Pancreas (tissue), 10 donors: Measurements from ENCODE around the gene ZNF692. TPM values are rescaled to one million over a fixed set of nuclear protein-coding genes. Genes with fewer than 3 reads are reported as not detected.
"Not testable (repeated sequence)": the region's sequence is repeated elsewhere in the genome, so short reads cannot be mapped to it uniquely, and the experiment has no call there.

ENCODE experiments used
- ATAC-seq, 4 donors: fragments of 200-7000 bp; cut with Tn5 transposase; one replicate each; pipeline versions ENCODE4 v1.8.0 to v1.9.1; 2020; ENCODE audit warnings: mild to moderate bottlenecking in 4 of 4, moderate library complexity in 4 of 4
- DNase-seq, 6 donors: peaks; one replicate each; pipeline ENCODE4 v3.0.0-alpha.2; 2020
- FAIRE-seq: peaks from 2 replicates; lab custom pipeline; 2012; peaks lifted over from hg19 to GRCh38; lab: Jason Lieb, UNC
- H3K27ac ChIP-seq, 4 donors: fragments of 200-600 bp; sonication (generic); 1 replicate in 3 of 4; 2 replicates in 1 of 4; pipeline versions ENCODE4 v1.5.0 to v1.8.0; 2020
- H3K27me3 ChIP-seq, 4 donors: fragments of 200-600 bp; one replicate each; pipeline ENCODE4 v1.8.0; 2021
- H3K36me3 ChIP-seq, 3 donors: fragments of 200-600 bp; sonication (generic) in 1 of 3; one replicate each; pipeline versions ENCODE4 v1.5.0 to v1.8.0; 2020 to 2021
- H3K4me1 ChIP-seq, 3 donors: fragments of 200-600 bp; one replicate each; pipeline ENCODE4 v1.8.0; 2021
- H3K4me3 ChIP-seq, 4 donors: fragments of 200-600 bp; sonication (generic) in 2 of 4; one replicate each; pipeline versions ENCODE4 v1.5.0 to v1.8.0; 2020 to 2021
- H3K9me3 ChIP-seq, 4 donors: fragments of 200-600 bp; one replicate each; pipeline ENCODE4 v1.8.0; 2021
- WGBS, 2 donors: extraction: QIAGEN DNeasy Blood & Tissue Kit; methylation state at CpG; one replicate each; pipeline ENCODE4 v1.1.7; 2013; 5-methylcytosine and 5-hydroxymethylcytosine counted together
- intact Hi-C, 3 donors: fragments of 100-400 bp; cut with DNase I; formaldehyde crosslinking; loops; one replicate each; pipeline versions ENCODE4 v1.11.1 to v1.14.2; 2022
- microRNA-seq, 2 donors: library from miRNA; unstranded; fragments of <30 nt; microRNA quantifications; one replicate each; pipeline versions ENCODE4 to v1.1.0, GENCODE V29; 2019 to 2020
- polyA plus RNA-seq, 2 donors: library from polyadenylated mRNA; stranded (reverse); fragments of 200-250 nt; gene quantifications; one replicate each; pipeline ENCODE4 v1.2.3, GENCODE V29; 2013
- total RNA-seq, 6 donors: library from RNA; stranded (reverse); fragmentation: NEBNext Ultra II Directional in 4 of 6; extraction: Animal tissue kit (Norgen Biotek cat#: 25700) in 4 of 6; gene quantifications; one replicate each; pipeline versions ENCODE4 v1.2.1 to v1.2.4, GENCODE V29; 2021 to 2023
- TF ChIP-seq, protein P1 (sequence below), 4 donors: fragments of 200-600 bp; sonication (generic) in 3 of 4; IDR thresholded peaks; one replicate each; pipeline versions ENCODE4 v1.5.0 to v1.8.0; 2021; ENCODE audit warnings: antibody characterized with exemption in 4 of 4
- donor health status: healthy with polysubstance abuse.
- donor health status: DM: no; HTN: no; CAD: no; lungs with moderate emphysema.
- donor health status: DM: no; HTN: no; CAD: no.
- donor health status: control.
- donor health status: control.
- donor health status: Bipolar disorder and iron deficiency.
- donor health status: DM: yes; HTN: yes; CAD: no.
- donor health status: DM: no; HTN: no; CAD: no.
- donor health status: DM: no; HTN: no; CAD: no.
- donor health status: DM: yes; HTN: yes; CAD: no.

ZNF692 gene
- total and polyA plus RNA-seq, 8 donors = 11.9 to 233 (median 21.6) TPM

DNA sequence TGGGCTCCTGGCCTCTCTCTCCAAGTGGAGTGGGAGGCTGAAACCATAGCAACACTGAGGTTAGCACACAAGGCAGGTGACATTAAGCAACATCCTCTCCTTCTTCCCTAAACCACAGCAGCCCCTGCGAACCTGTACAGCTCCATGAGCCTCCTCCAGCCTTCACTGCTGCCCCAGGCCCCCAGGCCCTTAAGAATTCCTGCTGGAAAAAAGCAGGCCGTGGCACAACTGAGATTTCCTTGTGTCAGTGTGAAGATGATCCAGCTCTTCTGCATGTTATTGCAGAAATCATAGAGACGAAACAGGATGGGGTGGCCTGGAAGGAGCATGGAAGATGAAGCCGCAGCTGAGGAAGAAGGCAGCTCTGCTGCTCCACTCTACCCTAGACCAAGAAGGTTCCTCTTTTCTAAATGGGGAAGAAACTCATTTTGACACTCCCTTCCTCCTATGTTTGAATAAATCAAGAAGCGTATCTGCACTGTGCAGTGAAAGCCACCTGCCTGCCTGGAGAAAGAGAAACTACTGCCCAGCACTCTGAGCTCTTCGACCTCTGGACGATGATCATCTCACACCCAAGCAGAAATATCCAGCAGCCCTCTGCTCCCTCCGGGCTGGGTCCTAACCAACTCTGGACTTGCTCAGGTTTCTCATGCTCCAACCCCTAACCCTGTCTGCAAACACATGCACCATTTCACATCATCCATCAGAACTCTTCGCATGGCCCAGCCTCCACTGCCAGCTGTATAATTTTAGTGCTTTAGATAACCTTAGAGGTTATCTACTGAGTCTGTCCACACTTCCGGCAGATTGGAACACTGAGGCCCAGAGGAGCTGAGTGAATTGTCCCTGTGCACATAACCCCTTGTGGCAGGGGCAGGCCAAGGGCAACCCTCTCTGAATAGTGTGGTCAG lies 53.9 kb downstream of the ZNF692 start:
- no peak overlapping the region for H3K27ac ChIP-seq
- no peak overlapping the region for H3K4me3 ChIP-seq
- WGBS, 2 donors = 58 to 60% methylated on average over 10 of the region's 10 CpGs
- no peak for DNase-seq
- no peaks in the 10 kb centered on the region for H3K27me3 ChIP-seq
- ATAC-seq = peak in 3 of 4 donors; percentile 16 to 69 (median 45)
- FAIRE-seq = no peak
- no peaks in the 10 kb centered on the region for H3K4me1 ChIP-seq
- no peaks in the 10 kb centered on the region for H3K36me3 ChIP-seq
- H3K9me3 ChIP-seq = no peaks in the 10 kb centered on the region
- TF ChIP-seq, protein P1, sequence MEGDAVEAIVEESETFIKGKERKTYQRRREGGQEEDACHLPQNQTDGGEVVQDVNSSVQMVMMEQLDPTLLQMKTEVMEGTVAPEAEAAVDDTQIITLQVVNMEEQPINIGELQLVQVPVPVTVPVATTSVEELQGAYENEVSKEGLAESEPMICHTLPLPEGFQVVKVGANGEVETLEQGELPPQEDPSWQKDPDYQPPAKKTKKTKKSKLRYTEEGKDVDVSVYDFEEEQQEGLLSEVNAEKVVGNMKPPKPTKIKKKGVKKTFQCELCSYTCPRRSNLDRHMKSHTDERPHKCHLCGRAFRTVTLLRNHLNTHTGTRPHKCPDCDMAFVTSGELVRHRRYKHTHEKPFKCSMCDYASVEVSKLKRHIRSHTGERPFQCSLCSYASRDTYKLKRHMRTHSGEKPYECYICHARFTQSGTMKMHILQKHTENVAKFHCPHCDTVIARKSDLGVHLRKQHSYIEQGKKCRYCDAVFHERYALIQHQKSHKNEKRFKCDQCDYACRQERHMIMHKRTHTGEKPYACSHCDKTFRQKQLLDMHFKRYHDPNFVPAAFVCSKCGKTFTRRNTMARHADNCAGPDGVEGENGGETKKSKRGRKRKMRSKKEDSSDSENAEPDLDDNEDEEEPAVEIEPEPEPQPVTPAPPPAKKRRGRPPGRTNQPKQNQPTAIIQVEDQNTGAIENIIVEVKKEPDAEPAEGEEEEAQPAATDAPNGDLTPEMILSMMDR (IDR thresholded peaks at IDR 0.05) = no peak
- intact Hi-C loops = loop anchor here in 1 of 3 donors (5.0 kb wide), 2 partner anchors 103 to 183 kb away; partner anchors contain the start of gene OR14I1

GRCh38 chr1:248803501-248803900 lies 55.4 kb downstream of the ZNF692 start:
- H3K9me3 ChIP-seq, H3K27me3 ChIP-seq, H3K27ac ChIP-seq, H3K36me3 ChIP-seq, intact Hi-C loops, DNase-seq, FAIRE-seq, H3K4me1 ChIP-seq, ATAC-seq, H3K4me3 ChIP-seq: not testable (repeated sequence)
- WGBS, 2 donors = 77 to 85% methylated on average over 15 of the region's 15 CpGs

DNA sequence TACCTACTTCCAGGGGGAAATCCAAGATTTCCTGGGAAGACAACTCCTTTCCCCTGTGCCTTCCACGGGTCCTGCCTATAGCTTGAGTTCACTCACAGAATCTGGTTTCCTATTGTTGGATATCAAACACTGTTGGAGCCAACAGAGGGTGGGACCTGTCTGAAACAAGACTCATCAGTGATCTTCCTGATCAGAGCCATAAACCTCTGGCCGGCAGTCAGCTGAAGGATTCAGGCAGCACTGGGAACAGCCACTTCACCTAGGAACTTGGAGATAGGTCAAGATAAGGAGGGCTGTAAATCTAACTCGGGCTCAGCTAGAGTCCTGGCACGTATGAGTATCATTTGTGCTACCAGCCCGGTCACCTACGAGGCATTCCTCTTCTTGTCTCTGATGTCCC lies 56.4 kb downstream of the ZNF692 start:
- DNase-seq = no peak
- H3K27ac ChIP-seq = no peak overlapping the region
- H3K27me3 ChIP-seq = peaks cover 0 to 3% (median 0%) of the 10 kb centered on the region in 4 donors
- TF ChIP-seq, protein P1 (IDR thresholded peaks at IDR 0.05) = no peak
- H3K4me3 ChIP-seq = no peak overlapping the region
- no peaks in the 10 kb centered on the region for H3K9me3 ChIP-seq
- no peak for FAIRE-seq
- no peaks in the 10 kb centered on the region for H3K4me1 ChIP-seq
- intact Hi-C loops = no loop called here
- 80 to 82% methylated on average over 6 of the region's 6 CpGs for WGBS, 2 donors
- ATAC-seq = no peak
- H3K36me3 ChIP-seq = no peaks in the 10 kb centered on the region

DNA sequence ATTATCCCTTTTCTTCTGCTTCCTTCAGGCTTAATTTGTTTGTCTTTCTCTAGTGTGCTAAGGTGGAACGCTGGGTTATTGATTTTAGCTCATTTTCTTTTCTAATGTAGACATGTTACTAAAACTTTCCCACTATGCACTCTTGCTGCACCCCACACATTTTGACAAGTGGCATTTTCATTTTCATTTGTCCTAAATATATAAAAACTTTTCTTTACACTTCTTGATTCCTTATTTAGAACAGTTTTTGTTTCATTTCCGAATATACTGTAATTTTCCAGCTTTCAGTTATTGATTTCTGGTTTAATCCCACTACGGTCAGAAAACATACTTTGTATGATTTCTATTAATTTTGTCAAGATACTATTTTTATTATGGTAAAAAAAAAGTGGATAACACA lies 58.4 kb downstream of the ZNF692 start:
- intact Hi-C loops = no loop called here
- TF ChIP-seq, protein P1 (IDR thresholded peaks at IDR 0.05) = no peak
- ATAC-seq (no peak), DNase-seq (no peak), FAIRE-seq (no peak)
- peaks cover 0 to 3% (median 0%) of the 10 kb centered on the region in 4 donors for H3K27me3 ChIP-seq
- WGBS, 2 donors = 36 to 44% methylated on average over 3 of the region's 3 CpGs
- no peaks in the 10 kb centered on the region for H3K36me3 ChIP-seq
- no peak overlapping the region for H3K4me3 ChIP-seq
- no peaks in the 10 kb centered on the region for H3K9me3 ChIP-seq
- no peaks in the 10 kb centered on the region for H3K4me1 ChIP-seq
- no peak overlapping the region for H3K27ac ChIP-seq

Small RNA genes lying within 50 kb of the gene (microRNA-seq; reads per million reads assigned to microRNA genes)
- gene MIR3124 = 0.39 to 2.4 reads per million in 2 donors

Other genes starting within 250 kb of the ZNF692 start
- under 1 TPM in 2 of 6 donors, not detected in 4; 0.09 to 0.12 TPM for gene OR2T11, start 224.0 kb downstream of the ZNF692 start, total RNA-seq
- under 1 TPM in 1 of 2 donors, not detected in 1; 0.04 TPM for gene OR2T11, start 224.0 kb downstream of the ZNF692 start, polyA plus RNA-seq
- gene OR2T35, start 213.8 kb downstream of the ZNF692 start, total RNA-seq = not detected
- not detected for gene OR2T35, start 213.8 kb downstream of the ZNF692 start, polyA plus RNA-seq
- gene OR2T27, start 203.6 kb downstream of the ZNF692 start, total RNA-seq = not detected
- not detected for gene OR2T27, start 203.6 kb downstream of the ZNF692 start, polyA plus RNA-seq
- gene OR14I1, start 156.3 kb downstream of the ZNF692 start, total RNA-seq = not detected
- not detected for gene OR14I1, start 156.3 kb downstream of the ZNF692 start, polyA plus RNA-seq
- not detected for gene LYPD8, start 103.3 kb downstream of the ZNF692 start, total RNA-seq
- not detected for gene LYPD8, start 103.3 kb downstream of the ZNF692 start, polyA plus RNA-seq
- 10 to 100 TPM in 1 of 6 donors, 1 to 10 TPM in 5; 6.1 to 15.7 (median 7.6) TPM for gene SH3BP5L, start 33.2 kb downstream of the ZNF692 start, total RNA-seq
- 10 to 100 TPM; 13.6 to 15.8 TPM for gene SH3BP5L, start 33.2 kb downstream of the ZNF692 start, polyA plus RNA-seq
- 10 to 100 TPM; 13.0 to 22.6 (median 15.5) TPM for gene ZNF672, start 20.9 kb downstream of the ZNF692 start, total RNA-seq
- gene ZNF672, start 20.9 kb downstream of the ZNF692 start, polyA plus RNA-seq = 10 to 100 TPM in 1 of 2 donors, 1 to 10 TPM in 1; 9.7 to 16.0 TPM
- gene PGBD2, start 47.1 kb upstream of the ZNF692 start, total RNA-seq = 1 to 10 TPM; 2.2 to 7.5 (median 4.0) TPM
- 1 to 10 TPM; 5.8 to 6.9 TPM for gene PGBD2, start 47.1 kb upstream of the ZNF692 start, polyA plus RNA-seq